GM06990 (cell line): Measurements from ENCODE around the gene MRPL18.

Source experiments
- DNase-seq: peaks from one replicate; pipeline ENCODE4 v3.0.0-alpha.2; 2011; ENCODE audit not compliant: insufficient read length; ENCODE audit errors: extremely low read depth
- H3K27me3 ChIP-seq: replicated peaks from 2 replicates; pipeline ENCODE4 v1.6.0; 2011; ENCODE audit warnings: low read length; ENCODE audit not compliant: control insufficient read depth, insufficient read depth
- H3K36me3 ChIP-seq: 2 replicates; pipeline ENCODE4 v1.5.1; 2011; ENCODE audit warnings: low read length; ENCODE audit not compliant: control insufficient read depth, insufficient read depth
- H3K4me3 ChIP-seq: replicated peaks from 2 replicates; pipeline ENCODE4 v1.5.1; 2011; ENCODE audit warnings: low read depth, mild to moderate bottlenecking, control low read depth, low read length
- CTCF ChIP-seq: IDR thresholded peaks from 2 replicates; pipeline ENCODE4 v1.5.1; 2011; ENCODE audit warnings: low read length, control low read depth, mild to moderate bottlenecking, inconsistent platforms; ENCODE audit not compliant: insufficient read depth, poor library complexity, severe bottlenecking

Gene MRPL18

GRCh38 chr6:159797554-159797953 is 7.3 kb downstream of the MRPL18 start:
- TF ChIP-seq CTCF: no peak
- H3K36me3 ChIP-seq: peaks cover 5% of the 10 kb centered on the region

GRCh38 chr6:159800141-159800865 is 10.0 kb downstream of the MRPL18 start, which contains the start of gene PNLDC1:
TSS of gene PNLDC1 (plus strand) at chr6:159800276. CDS start at chr6:159800308, 32 bp downstream.
- DNase-seq: no peak
- Histone ChIP-seq H3K27me3 (no peaks in the 10 kb centered on the region), H3K4me3 (no peak within 1 kb of the TSS), H3K36me3 (peaks cover 4% of the 10 kb centered on the region)
- no peak for TF ChIP-seq CTCF

More at GRCh38 chr6:159797554-159797953, 7.3 kb downstream of the MRPL18 start:
- H3K27me3 ChIP-seq: no peaks in the 10 kb centered on the region
- H3K4me3 ChIP-seq: no peak overlapping the region
- DNase-seq: no peak

- H3K4me3 ChIP-seq: no peak overlapping the region
- no peak for TF ChIP-seq CTCF
- no peak for DNase-seq
- H3K36me3 ChIP-seq: peaks cover 2% of the 10 kb centered on the region
- no peaks in the 10 kb centered on the region for H3K27me3 ChIP-seq
Measured at GRCh38 chr6:159801935-159802334, 11.7 kb downstream of the MRPL18 start.

- Histone ChIP-seq H3K4me3 (no peak overlapping the region), H3K36me3 (no peaks in the 10 kb centered on the region; the same call in none of the 2 replicates), H3K27me3 (no peaks in the 10 kb centered on the region)
- no peak for TF ChIP-seq CTCF
- DNase-seq: no peak
Measured at GRCh38 chr6:159804504-159804903, 14.2 kb downstream of the MRPL18 start.

- H3K4me3 ChIP-seq: no peak overlapping the region
- TF ChIP-seq CTCF: no peak
- no peaks in the 10 kb centered on the region for H3K36me3 ChIP-seq
- DNase-seq: no peak
- no peaks in the 10 kb centered on the region for H3K27me3 ChIP-seq
Measured at GRCh38 chr6:159805440-159806020, 15.3 kb downstream of the MRPL18 start.
